Aorta (tissue), 5 donors: ENCODE data around the gene SRGAP3. TPM values are rescaled to one million over a fixed set of nuclear protein-coding genes. Genes with fewer than 3 reads are reported as not detected.

Experiments
- ATAC-seq: fragments of 200-7000 bp; cut with Tn5 transposase; one replicate; pipeline ENCODE4 v1.9.1; 2022; ENCODE audit warnings: moderate library complexity; ENCODE audit not compliant: low FRiP score
- DNase-seq, 2 donors: peaks; one replicate each; pipeline ENCODE4 v3.0.0-alpha.2; 2020
- H3K27ac ChIP-seq, 2 donors: one replicate each; pipeline ENCODE4 v1.5.1; 2013; ENCODE audit warnings: low read length in 2 of 2, mild to moderate bottlenecking in 2 of 2, moderate library complexity in 2 of 2, control low read depth in 1 of 2, inconsistent platforms in 1 of 2, low read depth in 1 of 2
- H3K27me3 ChIP-seq, 2 donors: one replicate each; pipeline ENCODE4 v1.6.1; 2013; ENCODE audit warnings: control low read depth in 1 of 2, low read length in 1 of 2, mild to moderate bottlenecking in 1 of 2, moderate library complexity in 1 of 2; ENCODE audit not compliant: insufficient read depth in 2 of 2, control insufficient read depth in 1 of 2
- H3K36me3 ChIP-seq, 2 donors: one replicate each; pipeline ENCODE4 v1.6.1; 2013; ENCODE audit warnings: control low read depth in 1 of 2, low read length in 1 of 2, mild to moderate bottlenecking in 1 of 2; ENCODE audit not compliant: insufficient read depth in 2 of 2, control insufficient read depth in 1 of 2
- H3K4me1 ChIP-seq, 2 donors: one replicate each; pipeline ENCODE4 v1.6.1; 2013; ENCODE audit warnings: low read length in 2 of 2, control low read depth in 1 of 2, mild to moderate bottlenecking in 1 of 2, moderate library complexity in 1 of 2; ENCODE audit not compliant: insufficient read depth in 2 of 2, control insufficient read depth in 1 of 2
- H3K4me3 ChIP-seq, 2 donors: one replicate each; pipeline ENCODE4 v1.5.1; 2013; ENCODE audit warnings: low read length in 2 of 2, control low read depth in 1 of 2, mild to moderate bottlenecking in 1 of 2
- H3K9me3 ChIP-seq: one replicate; pipeline ENCODE4 v1.6.1; 2013; ENCODE audit warnings: mild to moderate bottlenecking, low read length; ENCODE audit not compliant: control insufficient read depth
- WGBS, 2 donors: extraction: QIAGEN DNeasy Blood & Tissue Kit; methylation state at CpG; one replicate each; pipeline ENCODE4 v1.1.7; 2013; 5-methylcytosine and 5-hydroxymethylcytosine counted together
- intact Hi-C, 2 donors: fragments of 100-400 bp; cut with DNase I; formaldehyde crosslinking; loops; one replicate each; pipeline versions ENCODE4 v1.14.2 to v1.15.0; 2022
- polyA plus RNA-seq, 2 donors: library from polyadenylated mRNA; stranded (reverse); fragments of 200-250 nt; gene quantifications; one replicate each; pipeline ENCODE4 v1.2.3, GENCODE V29; 2013
- total RNA-seq, 2 donors: library from RNA; stranded (reverse); fragmentation: NEBNext Ultra II Directional; extraction: Animal tissue kit (Norgen Biotek cat#: 25700); gene quantifications; one replicate each; pipeline ENCODE4 v1.2.1, GENCODE V29; 2021
- donor health status: healthy with polysubstance abuse.
- donor health status: Bipolar disorder and iron deficiency.
- donor health status: DM: no; HTN: no; CAD: no.
- donor health status: DM: no; HTN: no; CAD: no.
- donor health status: DM: yes; HTN: yes; CAD: no.

The SRGAP3 gene
- total and polyA plus RNA-seq, 4 donors: 0.26 to 11.7 (median 1.3) TPM

DNA sequence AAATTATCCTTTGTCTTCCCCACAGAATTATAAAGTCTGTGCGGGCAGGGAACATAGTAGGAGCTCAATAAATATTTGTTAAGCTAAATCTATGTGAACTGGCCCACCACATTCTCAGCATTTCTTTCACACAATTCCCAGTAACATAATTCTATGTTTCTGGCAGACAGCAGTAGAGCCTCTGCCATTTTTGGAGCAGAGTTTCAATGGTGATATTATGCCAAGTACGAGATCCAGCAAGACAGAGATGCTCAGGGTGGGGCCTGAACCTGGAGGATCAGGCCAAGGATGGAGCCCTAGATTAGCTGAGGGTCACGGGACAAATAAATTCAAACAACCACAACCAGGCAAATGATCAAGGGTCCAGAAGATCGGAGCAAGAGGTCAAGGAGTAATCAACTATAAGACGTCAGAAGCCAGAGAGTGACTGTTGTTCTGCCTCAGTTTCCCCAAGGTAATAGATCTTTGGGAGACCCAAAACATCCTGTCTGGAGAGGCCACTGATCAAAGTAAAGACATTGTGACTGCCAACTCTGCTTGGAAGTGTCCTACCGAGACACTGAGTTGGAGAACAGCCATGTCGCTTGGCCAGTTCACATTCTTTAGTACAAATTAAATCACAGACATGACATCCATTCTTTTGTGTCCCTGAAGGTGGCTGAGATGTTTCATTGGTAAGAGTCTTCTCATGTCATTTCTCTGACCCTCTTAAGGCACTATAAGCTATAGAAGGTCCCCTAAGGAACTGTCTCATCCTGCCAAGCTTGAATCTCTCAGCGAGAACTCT lies 15.4 kb downstream of the SRGAP3 start:
- no peaks in the 10 kb centered on the region for H3K4me1 ChIP-seq
- no peak overlapping the region for H3K4me3 ChIP-seq
- WGBS, 2 donors: 85 to 90% methylated on average over 8 of the region's 8 CpGs
- no peaks in the 10 kb centered on the region for H3K9me3 ChIP-seq
- H3K27ac ChIP-seq: no peak overlapping the region
- intact Hi-C loops: no loop called here
- H3K27me3 ChIP-seq: no peaks in the 10 kb centered on the region
- ATAC-seq (no peak), DNase-seq (no peak)
- H3K36me3 ChIP-seq: no peaks in the 10 kb centered on the region

DNA sequence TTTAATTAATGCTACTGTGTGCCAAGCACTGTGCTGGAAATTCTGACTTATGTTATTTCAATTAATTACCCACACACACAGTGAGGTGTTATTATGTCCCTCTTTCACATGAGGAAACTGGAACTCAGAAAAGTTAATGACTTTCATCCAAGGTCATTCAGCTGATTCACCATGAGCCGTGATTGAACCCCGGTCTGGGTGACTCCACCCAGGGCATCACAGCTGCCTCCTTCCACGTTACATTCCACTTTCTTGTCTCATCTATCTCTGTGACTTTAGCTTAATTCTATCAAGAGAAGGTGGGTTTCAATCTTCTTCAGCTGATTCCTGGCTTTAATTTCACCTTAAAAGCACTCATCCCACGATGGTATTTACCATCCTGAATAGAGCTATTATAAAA lies 16.3 kb downstream of the SRGAP3 start:
- intact Hi-C loops: no loop called here
- no peaks in the 10 kb centered on the region for H3K4me1 ChIP-seq
- 91 to 93% methylated on average over 4 of the region's 4 CpGs for WGBS, 2 donors
- no peak overlapping the region for H3K4me3 ChIP-seq
- H3K36me3 ChIP-seq: no peaks in the 10 kb centered on the region
- ATAC-seq (no peak), DNase-seq (no peak)
- no peaks in the 10 kb centered on the region for H3K9me3 ChIP-seq
- no peak overlapping the region for H3K27ac ChIP-seq
- H3K27me3 ChIP-seq: no peaks in the 10 kb centered on the region

DNA sequence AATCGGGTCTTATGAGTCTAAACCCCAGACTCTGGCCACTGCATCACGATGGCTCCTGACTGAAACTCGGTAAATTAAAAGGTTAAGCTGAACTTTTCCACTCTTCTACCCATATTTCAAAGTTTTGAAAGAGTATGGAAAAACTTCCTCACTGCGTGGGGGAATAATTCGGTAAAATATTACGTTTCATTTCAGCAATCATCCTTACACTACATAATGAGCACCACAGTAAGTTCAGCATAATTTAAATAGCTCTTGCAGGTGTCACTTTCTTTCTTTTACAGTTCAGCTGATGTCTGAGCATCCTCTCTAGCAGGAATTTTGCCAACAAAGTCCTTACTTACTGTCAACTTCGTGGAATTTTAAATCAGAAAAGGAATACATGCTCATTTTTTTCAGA lies 17.5 kb downstream of the SRGAP3 start:
- H3K4me3 ChIP-seq: no peak overlapping the region
- no peaks in the 10 kb centered on the region for H3K4me1 ChIP-seq
- no peaks in the 10 kb centered on the region for H3K9me3 ChIP-seq
- ATAC-seq (no peak), DNase-seq (no peak)
- no peak overlapping the region for H3K27ac ChIP-seq
- no peaks in the 10 kb centered on the region for H3K27me3 ChIP-seq
- 89 to 93% methylated on average over 7 of the region's 7 CpGs for WGBS, 2 donors
- intact Hi-C loops: no loop called here
- H3K36me3 ChIP-seq: no peaks in the 10 kb centered on the region

DNA sequence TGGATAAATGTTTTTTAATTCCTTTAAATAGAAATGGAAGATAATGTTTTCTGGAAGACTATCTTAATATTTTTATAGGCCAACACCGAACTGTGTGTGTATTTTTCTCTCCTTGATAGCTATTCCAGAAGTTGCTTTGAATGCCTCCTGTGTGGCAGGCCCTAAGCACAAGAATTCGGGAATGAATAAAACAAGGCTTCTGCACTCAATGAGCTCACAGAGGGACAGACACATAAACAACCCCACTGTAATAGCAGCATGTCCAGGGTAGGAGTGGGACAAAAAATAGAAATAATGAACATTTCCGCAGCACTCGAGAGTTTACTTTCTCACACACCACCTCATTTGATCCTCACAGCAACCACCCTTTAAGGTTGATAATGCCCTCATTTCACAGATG lies 18.0 kb downstream of the SRGAP3 start:
- intact Hi-C loops: no loop called here
- ATAC-seq: no peak
- H3K4me1 ChIP-seq: no peaks in the 10 kb centered on the region
- no peaks in the 10 kb centered on the region for H3K27me3 ChIP-seq
- DNase-seq: no peak
- WGBS, 2 donors: 58 to 60% methylated on average over 4 of the region's 4 CpGs
- H3K36me3 ChIP-seq: no peaks in the 10 kb centered on the region
- no peak overlapping the region for H3K4me3 ChIP-seq
- H3K27ac ChIP-seq: no peak overlapping the region
- no peaks in the 10 kb centered on the region for H3K9me3 ChIP-seq

DNA sequence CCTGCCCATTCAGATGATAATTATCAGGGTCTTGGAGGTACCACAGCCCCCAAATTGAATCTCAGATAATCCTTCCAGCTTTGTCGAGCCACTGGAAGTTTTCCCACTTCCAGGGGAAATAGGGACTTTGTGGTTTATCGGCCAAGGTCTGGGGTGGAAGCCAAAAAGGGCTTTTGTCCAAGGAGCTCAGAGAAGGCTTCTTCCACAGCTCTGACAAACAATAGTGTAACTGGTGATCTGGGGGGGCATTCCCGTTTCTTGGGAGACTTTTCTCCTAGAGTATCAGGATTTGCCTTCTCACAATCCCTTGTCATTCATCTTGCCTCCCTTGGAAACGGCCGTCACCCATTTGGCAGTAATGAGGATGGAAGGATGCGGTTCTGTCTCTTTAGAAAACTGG lies 18.4 kb downstream of the SRGAP3 start:
- Histone ChIP-seq H3K27me3 (no peaks in the 10 kb centered on the region), H3K4me1 (no peaks in the 10 kb centered on the region), H3K27ac (no peak overlapping the region), H3K9me3 (no peaks in the 10 kb centered on the region), H3K4me3 (no peak overlapping the region), H3K36me3 (no peaks in the 10 kb centered on the region)
- no peak for DNase-seq
- WGBS, 2 donors: 21 to 26% methylated on average over 6 of the region's 6 CpGs
- ATAC-seq: no peak
- intact Hi-C loops: no loop called here

DNA sequence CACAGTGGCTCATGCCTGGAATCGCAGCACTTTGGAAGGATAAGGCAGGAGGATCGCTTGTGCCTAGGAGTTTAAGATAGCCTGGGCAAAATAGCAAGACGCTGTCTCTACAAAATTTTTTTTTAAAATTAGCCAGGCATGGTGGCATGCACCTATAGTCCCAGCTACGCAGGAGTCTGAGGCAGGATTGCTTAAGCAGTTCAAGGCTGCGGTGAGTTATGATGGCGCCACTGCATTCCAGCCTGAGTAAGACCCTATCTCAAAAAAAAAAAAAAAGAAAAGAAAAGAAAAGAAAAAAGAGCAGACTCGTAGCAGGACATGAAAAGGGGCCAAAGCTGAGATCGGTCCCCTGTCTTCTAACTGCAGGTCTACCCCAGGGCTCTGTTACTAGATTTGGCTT lies 18.9 kb downstream of the SRGAP3 start:
- Histone ChIP-seq H3K4me3 (no peak overlapping the region), H3K36me3 (no peaks in the 10 kb centered on the region), H3K27ac (no peak overlapping the region), H3K9me3 (no peaks in the 10 kb centered on the region), H3K4me1 (no peaks in the 10 kb centered on the region), H3K27me3 (no peaks in the 10 kb centered on the region)
- ATAC-seq (no peak), DNase-seq (no peak)
- WGBS, 2 donors: 44 to 63% methylated on average over 8 of the region's 8 CpGs
- intact Hi-C loops: no loop called here

DNA sequence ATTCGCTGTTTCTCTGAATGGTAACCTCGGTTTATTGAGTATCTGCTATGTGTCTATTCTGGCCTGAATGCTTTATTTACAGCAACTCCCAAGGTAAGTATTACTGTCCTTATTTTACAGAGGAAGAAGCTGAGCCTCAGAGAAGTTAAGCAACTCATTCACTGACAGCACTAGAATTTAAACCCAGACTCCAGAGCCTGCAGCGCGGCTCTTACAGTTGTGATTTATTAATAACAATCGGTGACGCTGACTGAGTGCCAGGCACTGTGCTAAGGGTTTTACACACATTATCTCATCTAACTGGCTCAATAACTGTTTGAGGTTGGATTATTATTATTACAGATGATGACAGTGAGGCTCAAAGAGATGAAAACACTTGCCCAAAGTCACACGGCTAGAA lies 19.6 kb downstream of the SRGAP3 start:
- Histone ChIP-seq H3K27me3 (no peaks in the 10 kb centered on the region), H3K9me3 (no peaks in the 10 kb centered on the region), H3K4me3 (no peak overlapping the region), H3K27ac (no peak overlapping the region), H3K36me3 (no peaks in the 10 kb centered on the region), H3K4me1 (no peaks in the 10 kb centered on the region)
- intact Hi-C loops: no loop called here
- ATAC-seq (no peak), DNase-seq (no peak)
- WGBS, 2 donors: 86 to 87% methylated on average over 7 of the region's 7 CpGs

DNA sequence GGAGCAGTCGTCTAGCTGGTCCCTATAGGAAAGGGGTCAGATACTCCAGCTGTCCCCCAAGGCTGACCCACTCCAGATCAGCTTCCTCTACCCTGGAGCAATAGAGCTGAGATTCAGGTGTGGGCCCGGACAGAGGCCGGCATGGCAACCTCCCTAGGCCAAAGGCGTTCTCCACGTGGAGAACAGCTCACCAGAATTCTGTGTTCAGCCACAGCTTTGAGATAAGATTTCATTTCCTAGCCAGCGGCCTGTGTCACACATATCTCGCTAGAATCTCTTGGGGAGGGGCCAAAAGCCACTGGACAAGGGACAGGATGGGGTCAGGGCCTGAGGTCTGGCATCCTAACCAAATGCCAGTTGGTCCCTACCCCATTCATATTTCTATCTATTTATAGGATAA lies 20.1 kb downstream of the SRGAP3 start:
- 38 to 54% methylated on average over 7 of the region's 7 CpGs for WGBS, 2 donors
- no peaks in the 10 kb centered on the region for H3K36me3 ChIP-seq
- intact Hi-C loops: no loop called here
- DNase-seq (no peak), ATAC-seq (no peak)
- H3K27me3 ChIP-seq: no peaks in the 10 kb centered on the region
- no peaks in the 10 kb centered on the region for H3K4me1 ChIP-seq
- no peak overlapping the region for H3K4me3 ChIP-seq
- H3K9me3 ChIP-seq: no peaks in the 10 kb centered on the region
- H3K27ac ChIP-seq: no peak overlapping the region

DNA sequence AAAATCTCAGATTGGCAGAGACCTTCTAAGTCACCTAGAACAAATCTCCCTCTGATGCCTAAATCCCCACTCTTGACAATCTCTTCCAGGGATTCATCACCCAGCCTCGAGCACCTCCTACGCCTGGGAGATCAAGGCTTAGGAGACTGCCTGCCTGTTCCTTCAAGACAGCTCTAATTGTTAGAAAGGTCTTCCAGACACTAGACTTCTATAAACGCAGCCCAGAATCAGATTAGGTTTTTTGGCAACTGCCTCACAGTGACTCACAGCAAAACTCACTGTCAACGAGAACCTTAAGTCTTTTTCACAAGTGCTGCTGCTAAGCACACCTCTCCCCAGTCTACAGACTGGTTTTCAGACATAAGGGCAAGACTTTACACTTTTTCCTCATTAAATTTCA lies 23.1 kb downstream of the SRGAP3 start:
- Histone ChIP-seq H3K4me3 (no peak overlapping the region), H3K36me3 (no peaks in the 10 kb centered on the region), H3K27ac (no peak overlapping the region), H3K4me1 (no peaks in the 10 kb centered on the region), H3K9me3 (no peaks in the 10 kb centered on the region), H3K27me3 (no peaks in the 10 kb centered on the region)
- 11 to 12% methylated on average over 4 of the region's 4 CpGs for WGBS, 2 donors
- DNase-seq (no peak), ATAC-seq (no peak)
- intact Hi-C loops: no loop called here
